ENCODE data around the gene TSPAN15.

The TSPAN15 gene

DNA sequence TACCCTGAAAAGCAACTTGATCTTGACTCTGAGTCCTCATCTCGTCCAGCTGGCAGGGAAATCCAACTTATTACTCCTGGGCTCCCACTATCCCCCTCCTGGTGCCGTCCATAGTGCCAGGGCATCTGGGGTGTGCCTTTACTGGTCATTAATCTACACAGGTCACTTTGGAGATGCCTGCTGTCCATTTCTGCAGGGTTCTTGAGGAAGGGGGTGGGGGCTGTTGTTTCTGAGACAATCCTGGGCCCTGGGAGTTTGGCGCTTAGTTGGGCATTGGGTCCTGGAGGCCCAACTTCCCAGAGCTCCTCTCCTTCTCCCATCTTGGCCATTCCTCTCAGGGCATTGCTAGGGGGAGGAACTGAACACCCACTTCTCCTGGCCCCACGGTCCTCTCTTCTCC lies 28.6 kb upstream of the TSPAN15 start:
- TF ChIP-seq, protein P1, sequence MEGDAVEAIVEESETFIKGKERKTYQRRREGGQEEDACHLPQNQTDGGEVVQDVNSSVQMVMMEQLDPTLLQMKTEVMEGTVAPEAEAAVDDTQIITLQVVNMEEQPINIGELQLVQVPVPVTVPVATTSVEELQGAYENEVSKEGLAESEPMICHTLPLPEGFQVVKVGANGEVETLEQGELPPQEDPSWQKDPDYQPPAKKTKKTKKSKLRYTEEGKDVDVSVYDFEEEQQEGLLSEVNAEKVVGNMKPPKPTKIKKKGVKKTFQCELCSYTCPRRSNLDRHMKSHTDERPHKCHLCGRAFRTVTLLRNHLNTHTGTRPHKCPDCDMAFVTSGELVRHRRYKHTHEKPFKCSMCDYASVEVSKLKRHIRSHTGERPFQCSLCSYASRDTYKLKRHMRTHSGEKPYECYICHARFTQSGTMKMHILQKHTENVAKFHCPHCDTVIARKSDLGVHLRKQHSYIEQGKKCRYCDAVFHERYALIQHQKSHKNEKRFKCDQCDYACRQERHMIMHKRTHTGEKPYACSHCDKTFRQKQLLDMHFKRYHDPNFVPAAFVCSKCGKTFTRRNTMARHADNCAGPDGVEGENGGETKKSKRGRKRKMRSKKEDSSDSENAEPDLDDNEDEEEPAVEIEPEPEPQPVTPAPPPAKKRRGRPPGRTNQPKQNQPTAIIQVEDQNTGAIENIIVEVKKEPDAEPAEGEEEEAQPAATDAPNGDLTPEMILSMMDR (IDR thresholded peaks at IDR 0.05; ENCODE audit: borderline replicate concordance, insufficient read depth, low read depth, low read length) = no peak
- H3K4me3 ChIP-seq (ENCODE audit: low read depth, low read length) = no peak overlapping the region

DNA sequence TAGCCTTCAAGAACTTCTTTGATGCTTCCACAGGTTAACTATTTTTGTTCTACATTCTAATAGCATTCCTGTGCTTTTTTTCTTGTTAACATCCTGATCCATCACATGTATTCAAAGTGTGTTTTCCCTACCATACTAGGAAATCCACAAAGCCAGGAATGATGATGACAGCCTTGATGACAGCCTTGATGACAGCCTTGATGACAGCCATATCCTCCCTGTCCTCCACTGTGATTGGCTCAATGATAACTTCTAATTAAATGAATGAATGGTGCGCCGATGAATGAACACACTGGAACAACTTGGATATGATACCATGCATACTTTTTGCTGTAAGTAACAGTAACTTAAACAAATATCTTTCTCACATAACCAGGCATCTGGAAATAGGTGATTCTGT lies 26.2 kb upstream of the TSPAN15 start:
- H3K4me3 ChIP-seq (ENCODE audit: low read depth, low read length) = no peak overlapping the region
- TF ChIP-seq, protein P1 (IDR thresholded peaks at IDR 0.05; ENCODE audit: borderline replicate concordance, insufficient read depth, low read depth, low read length) = no peak

DNA sequence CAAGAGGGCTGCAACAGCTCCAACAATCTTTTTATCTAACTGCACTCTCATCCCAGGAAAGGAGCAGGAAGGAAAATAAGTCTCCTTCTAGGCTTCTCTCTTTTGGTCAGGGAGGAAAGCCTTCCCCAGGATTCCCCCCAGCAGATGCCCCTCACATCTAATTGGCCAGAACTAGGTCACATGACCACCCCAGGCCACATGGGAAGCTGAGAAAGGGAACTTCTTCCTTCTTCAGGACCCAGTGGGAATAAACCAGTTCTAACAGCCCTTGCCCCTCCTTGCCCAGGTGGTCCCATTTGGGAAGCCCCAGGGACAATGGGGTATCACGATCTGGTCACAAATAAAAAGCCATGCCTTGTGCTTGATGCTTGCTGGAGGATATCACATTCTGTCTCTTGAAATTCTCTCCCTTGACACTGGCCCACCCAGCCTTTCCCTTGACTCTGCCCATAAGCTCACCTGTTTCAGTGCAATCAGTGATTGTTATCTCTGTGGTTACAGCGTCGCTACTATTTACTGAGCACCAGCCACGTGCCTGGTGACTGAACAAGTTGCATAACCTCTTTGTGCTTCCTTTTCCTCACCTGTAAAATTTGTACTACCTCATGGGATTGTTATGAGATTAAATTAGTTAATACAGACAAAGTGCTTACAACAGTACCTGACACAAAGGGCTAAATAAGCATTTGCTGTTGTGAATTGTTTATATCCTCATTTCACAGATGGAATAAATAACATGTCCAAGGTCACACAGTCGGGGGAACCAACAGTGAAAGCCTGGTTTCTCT lies 25.6 kb upstream of the TSPAN15 start:
- no peak overlapping the region for H3K4me3 ChIP-seq (ENCODE audit: low read depth, low read length)
- TF ChIP-seq, protein P1 (IDR thresholded peaks at IDR 0.05; ENCODE audit: borderline replicate concordance, insufficient read depth, low read depth, low read length) = no peak

DNA sequence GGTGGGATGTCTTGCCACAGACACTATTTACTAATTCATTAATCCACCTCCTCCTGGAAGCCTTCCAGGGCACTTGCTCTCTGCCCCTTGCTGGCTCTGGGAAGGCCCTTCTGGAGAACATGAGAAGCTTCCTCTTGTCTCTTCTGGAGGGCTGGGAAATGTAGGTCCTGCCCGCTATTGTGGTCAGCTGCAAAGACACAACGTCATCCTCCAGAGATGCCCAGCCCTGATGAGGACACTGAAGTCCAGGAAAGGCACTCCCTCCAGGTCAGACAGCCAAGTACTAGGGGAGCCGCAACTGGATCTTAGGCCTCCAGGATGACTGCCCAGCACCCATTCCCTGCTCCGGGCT lies 24.9 kb upstream of the TSPAN15 start:
- TF ChIP-seq, protein P1 (IDR thresholded peaks at IDR 0.05; ENCODE audit: borderline replicate concordance, insufficient read depth, low read depth, low read length) = no peak
- H3K4me3 ChIP-seq (ENCODE audit: low read depth, low read length) = no peak overlapping the region

DNA sequence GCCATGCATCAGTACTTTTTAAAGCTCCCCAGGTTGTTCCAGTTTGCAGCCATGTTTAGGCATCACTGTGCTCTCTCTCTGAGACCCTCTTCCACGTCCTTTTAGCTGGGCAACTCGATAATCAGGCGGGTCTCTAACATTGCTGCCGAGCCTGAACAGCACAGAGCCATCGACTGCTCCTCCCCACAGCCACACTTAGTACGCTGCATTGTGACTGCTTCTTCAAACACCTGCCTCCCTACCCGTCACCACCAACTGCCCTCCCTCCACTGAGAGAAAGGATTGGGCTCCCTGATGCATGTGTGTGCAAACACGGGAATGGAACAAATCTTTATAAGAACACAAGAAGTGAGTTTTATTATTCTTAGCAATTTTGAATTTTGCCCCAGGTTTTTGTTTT lies 23.1 kb upstream of the TSPAN15 start:
- H3K4me3 ChIP-seq (ENCODE audit: low read depth, low read length) = no peak overlapping the region
- TF ChIP-seq, protein P1 (IDR thresholded peaks at IDR 0.05; ENCODE audit: borderline replicate concordance, insufficient read depth, low read depth, low read length) = no peak

DNA sequence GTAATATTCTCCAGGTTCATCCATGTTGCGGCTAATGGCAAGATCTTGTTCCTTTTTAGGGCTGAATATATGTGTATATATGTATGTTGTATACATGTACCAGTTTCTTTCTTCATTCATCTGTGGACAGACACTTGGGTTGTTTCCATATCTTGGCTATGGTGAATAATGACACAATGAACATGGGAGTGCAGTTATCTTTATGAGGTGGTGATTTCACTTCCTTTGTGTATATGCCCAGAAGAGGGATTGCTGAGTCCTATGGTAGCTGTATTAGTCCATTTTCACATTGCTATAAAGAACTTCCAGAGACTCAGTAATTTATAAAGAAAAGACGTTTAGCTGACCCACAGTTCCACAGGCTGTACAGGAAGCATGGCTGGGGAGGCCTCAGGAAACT lies 17.1 kb upstream of the TSPAN15 start:
- H3K4me3 ChIP-seq (ENCODE audit: low read depth, low read length) = no peak overlapping the region
- TF ChIP-seq, protein P1 (IDR thresholded peaks at IDR 0.05; ENCODE audit: borderline replicate concordance, insufficient read depth, low read depth, low read length) = no peak

DNA sequence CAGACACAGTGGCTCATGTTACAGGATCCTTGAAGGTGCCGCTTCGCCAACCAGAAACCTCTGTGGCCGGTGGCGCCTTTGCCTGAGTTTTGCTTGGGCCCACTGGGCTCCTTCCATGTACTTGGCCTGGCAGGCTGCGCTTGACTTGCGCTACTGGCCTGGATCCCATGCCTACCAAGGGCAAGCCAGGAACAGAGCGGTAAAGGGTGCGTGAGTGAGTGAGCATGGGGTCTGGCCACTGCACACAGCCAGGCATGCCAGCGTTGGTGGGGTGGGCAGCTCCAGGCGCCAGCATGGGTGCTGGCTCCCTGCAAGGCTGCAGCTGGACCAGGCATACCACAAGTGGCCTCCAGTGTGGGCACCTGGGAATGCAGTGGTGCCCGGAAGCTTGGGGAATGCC lies 16.3 kb upstream of the TSPAN15 start:
- H3K4me3 ChIP-seq (ENCODE audit: low read depth, low read length) = no peak overlapping the region
- TF ChIP-seq, protein P1 (IDR thresholded peaks at IDR 0.05; ENCODE audit: borderline replicate concordance, insufficient read depth, low read depth, low read length) = no peak
